Activated CD4-positive, CD25-positive, alpha-beta regulatory T cell treated with anti-CD3 and anti-CD28 coated beads, Interleukin-2, amount 50 U/mL, for 72 hours (primary cell): ENCODE results near the gene C15orf61.

Experiments
- DNase-seq: peaks from one replicate; pipeline ENCODE4 v3.0.0; 2021

Gene C15orf61

GRCh38 chr15:67554580-67554979 is 33.6 kb downstream of the C15orf61 start:
- DNase-seq: no peak

GRCh38 chr15:67556976-67557570 is 36.1 kb downstream of the C15orf61 start:
- no peak for DNase-seq

GRCh38 chr15:67558502-67558901 is 37.6 kb downstream of the C15orf61 start:
- no peak for DNase-seq

- DNase-seq: no peak
Measured at GRCh38 chr15:67559158-67559557, 38.2 kb downstream of the C15orf61 start.

DNA sequence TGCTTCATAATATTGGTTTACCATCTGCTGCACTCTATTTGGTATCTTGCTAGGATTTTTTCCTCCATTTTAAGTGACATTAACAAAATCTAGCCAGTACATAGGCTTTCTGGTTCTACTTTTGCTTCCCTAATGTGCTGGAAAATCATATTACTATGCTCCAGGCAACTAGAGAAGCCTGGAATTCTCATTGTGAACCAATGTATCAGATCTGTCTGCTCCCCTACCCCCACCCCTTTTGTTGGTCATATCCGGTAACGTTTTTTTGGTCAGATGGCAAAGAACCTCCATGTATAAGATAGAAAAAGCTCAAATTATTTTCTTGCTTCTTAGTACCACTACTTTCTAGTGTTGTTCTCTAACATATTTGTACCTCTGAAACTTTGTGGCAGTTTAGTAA is 38.6 kb downstream of the C15orf61 start:
- DNase-seq: no peak

- no peak for DNase-seq
Measured at GRCh38 chr15:67560320-67560719, 39.4 kb downstream of the C15orf61 start.

DNA sequence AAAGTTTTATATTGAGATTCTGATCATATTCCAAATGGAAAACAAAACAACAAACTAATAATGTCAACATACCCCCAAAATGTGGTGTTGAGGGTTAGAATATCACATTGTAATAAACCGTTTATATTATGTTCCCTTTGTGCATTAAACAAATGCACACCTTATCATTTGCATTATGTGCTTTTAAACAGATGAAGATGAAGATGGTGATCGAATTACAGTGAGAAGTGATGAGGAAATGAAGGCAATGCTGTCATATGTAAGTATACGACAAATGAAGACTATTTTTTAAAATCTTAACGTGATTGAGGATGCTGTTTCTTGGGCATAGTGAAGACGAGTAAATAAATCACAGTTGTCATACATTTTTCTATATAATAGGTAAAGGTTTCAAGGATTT is 42.2 kb downstream of the C15orf61 start:
- DNase-seq: no peak

DNA sequence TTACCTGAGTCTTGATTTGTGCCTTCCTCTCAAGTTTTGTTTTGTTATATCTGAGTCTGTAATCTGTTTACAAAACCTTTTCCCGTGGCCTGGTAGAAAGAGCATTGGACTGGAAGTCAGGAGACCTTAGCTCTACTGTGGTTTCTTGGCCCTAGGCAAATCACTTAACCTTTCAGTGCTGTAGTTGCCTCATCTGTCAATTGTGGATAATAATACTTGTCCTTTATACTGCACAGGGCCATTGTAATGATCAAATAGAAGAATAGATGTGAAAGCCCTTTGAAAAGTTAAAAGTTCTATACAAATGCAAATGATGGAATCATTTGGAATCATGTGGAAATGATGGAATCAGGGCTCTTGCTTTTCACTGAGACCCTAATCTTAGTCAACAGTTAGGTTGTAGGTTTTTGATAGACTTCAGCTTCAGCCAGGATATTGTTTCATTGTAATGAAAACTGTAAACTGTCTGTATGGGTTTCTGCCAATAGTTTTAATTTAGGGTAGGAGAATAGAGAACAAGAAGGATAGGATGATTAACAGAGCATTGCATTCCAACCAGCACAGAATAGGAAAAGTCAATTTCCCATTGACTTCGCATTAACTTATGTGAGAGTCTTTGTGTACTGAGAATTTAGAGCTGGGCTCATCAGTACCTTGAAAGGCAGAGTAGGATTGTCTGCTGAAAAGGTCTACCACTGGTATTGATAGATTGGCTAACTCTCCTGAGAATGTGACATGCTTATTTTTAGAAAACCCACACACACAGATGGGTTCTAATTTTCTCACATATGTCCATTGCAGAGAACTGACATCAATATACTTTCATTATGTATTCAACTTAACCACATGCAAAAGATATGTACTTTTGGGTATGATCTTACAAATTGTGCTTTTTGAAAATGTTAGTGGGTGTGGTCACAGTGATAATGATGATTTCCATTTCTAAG is 43.4 kb downstream of the C15orf61 start:
- no peak for DNase-seq

- DNase-seq: no peak
Measured at GRCh38 chr15:67564968-67565345, 44.0 kb downstream of the C15orf61 start.

GRCh38 chr15:67569668-67570067 is 48.7 kb downstream of the C15orf61 start:
- DNase-seq: no peak

DNA sequence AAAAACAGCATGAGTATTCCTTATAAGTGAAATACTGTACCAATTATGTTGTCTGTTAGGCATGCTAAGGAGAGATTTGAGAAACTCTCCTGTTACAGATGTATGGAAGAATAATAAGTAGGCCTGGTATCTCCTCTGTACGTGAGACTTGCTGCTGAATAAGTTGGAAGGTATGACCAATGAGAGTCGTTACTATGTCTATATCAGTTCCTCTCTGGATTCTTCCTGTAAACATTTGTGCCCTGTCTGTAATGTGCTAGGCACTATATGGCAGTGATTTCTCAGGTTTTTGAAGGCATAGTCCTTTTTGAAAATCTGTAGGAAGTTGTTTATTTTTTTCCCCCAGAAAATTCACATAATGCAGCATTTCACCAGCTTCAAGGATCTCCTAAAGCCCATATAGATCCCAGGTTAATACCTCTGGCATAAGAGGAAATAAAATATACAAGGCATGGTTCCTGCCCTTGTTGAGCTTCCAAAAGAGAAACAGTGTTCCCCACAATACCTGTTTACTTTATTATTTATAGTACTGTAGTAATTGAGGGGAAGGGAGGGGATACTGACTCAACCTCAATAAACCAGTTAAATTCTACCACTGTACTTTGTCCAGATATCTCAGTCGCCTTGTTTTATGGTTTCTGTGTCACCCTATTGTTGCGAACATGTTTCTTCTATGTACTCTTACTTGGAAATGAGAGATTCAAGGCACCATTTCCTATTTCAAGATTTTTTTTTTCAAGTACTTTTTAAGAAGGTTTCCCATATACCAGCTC is 50.1 kb downstream of the C15orf61 start:
- DNase-seq: no peak

- DNase-seq: no peak
Measured at GRCh38 chr15:67571648-67572415, 50.9 kb downstream of the C15orf61 start.

DNA sequence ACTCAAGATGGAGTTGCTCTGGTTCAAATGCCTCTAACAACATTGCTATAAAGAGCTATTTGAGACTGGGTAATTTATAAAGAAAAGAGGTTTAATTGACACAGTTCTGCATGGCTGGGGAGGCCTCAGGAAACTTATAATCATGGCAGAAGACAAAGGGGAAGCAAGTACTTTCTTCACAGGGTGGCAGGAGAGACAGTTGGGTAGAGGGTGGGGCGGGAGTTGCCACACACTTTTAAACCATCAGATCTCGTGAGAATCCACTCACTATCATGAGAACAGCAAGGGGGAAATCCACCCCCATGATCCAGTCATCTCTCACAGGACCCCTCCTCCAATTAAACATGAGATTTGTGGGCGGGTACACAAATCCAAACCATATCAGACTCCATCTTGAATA is 52.3 kb downstream of the C15orf61 start:
- no peak for DNase-seq

GRCh38 chr15:67575039-67575502 is 54.1 kb downstream of the C15orf61 start:
- DNase-seq: no peak

DNA sequence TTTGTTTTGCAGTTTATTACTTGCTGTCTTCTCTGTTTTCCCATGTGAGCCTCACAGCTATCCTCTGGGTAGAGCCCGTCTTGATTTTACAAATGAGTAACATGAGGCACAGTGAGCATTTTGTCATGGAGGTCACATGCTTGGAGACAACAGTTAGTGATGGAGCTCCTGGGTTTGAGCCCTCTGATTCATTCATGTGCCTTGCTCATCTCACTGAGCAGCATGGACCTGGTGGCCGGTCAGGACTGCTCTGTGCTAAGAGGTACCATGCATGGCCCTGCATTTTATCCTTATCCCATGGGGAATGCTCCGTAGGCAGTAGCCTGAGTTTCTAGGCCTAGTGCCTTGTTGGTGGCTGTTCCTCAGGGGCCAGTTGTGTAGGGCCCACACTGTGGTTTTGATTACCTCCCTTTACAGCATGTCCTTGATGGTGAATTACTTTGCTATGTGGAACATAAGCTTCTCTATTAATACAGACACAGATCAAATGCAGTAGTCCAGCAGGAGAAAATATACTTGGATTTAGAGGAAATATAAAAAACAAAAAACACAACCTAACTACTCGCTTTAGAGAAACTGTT is 57.2 kb downstream of the C15orf61 start:
- no peak for DNase-seq

GRCh38 chr15:67579164-67579563 is 58.2 kb downstream of the C15orf61 start:
- no peak for DNase-seq
